Naive thymus-derived CD4-positive, alpha-beta T cell (primary cell): ENCODE results near the gene DNAAF8. TPM values are rescaled to one million over a fixed set of nuclear protein-coding genes. Genes with fewer than 3 reads are reported as not detected.
"Not testable (repeated sequence)": the region's sequence is repeated elsewhere in the genome, so short reads cannot be mapped to it uniquely, and the experiment has no call there.

ENCODE experiments used
- ATAC-seq: fragments of 150-1000 bp; cut with Tn5 transposase; 2 replicates; pipeline ENCODE4 v1.10.0; 2021; ENCODE audit warnings: mild to moderate bottlenecking, moderate library complexity
- CTCF ChIA-PET: fragments of 350-600 bp; sonication (Branson Sonifier 250); formaldehyde crosslinking; loops from one replicate; lab custom pipeline; 2021; ENCODE audit warnings: antibody characterized with exemption; lab: Charles Lee
- POLR2A ChIA-PET: fragments of 350-600 bp; sonication (Branson Sonifier 250); formaldehyde crosslinking; loops from one replicate; lab custom pipeline; 2021; ENCODE audit warnings: antibody characterized with exemption, inconsistent platforms; lab: Charles Lee
- DNase-seq, 9 donors: peaks; one replicate each; pipeline versions ENCODE4 v3.0.0 to v3.0.0-alpha.2; 2020 to 2022; ENCODE audit warnings: mixed read lengths in 1 of 9
- H3K27ac ChIP-seq: one replicate; pipeline ENCODE4 v1.7.0; 2013; ENCODE audit warnings: mild to moderate bottlenecking, low read depth, low read length, moderate library complexity
- H3K27me3 ChIP-seq, 2 donors: one replicate each; pipeline ENCODE4 v1.7.0; 2013; ENCODE audit warnings: low read length in 2 of 2, mild to moderate bottlenecking in 2 of 2, moderate library complexity in 2 of 2; ENCODE audit not compliant: control insufficient read depth in 2 of 2, insufficient read depth in 2 of 2
- H3K36me3 ChIP-seq, 3 experiments: 1 replicate in 2 of 3; 2 replicates in 1 of 3; pipeline ENCODE4 v1.7.0; 2013; ENCODE audit warnings: low read length in 3 of 3, mild to moderate bottlenecking in 3 of 3, moderate library complexity in 1 of 3; ENCODE audit not compliant: insufficient read depth in 3 of 3, control insufficient read depth in 2 of 3
- H3K4me1 ChIP-seq, 2 donors: one replicate each; pipeline ENCODE4 v1.7.0; 2013; ENCODE audit warnings: low read length in 2 of 2, mild to moderate bottlenecking in 2 of 2, moderate library complexity in 1 of 2; ENCODE audit not compliant: control insufficient read depth in 2 of 2, insufficient read depth in 2 of 2
- H3K4me3 ChIP-seq: 2 replicates; pipeline ENCODE4 v1.7.0; 2013; ENCODE audit warnings: mild to moderate bottlenecking, low read length
- H3K9me3 ChIP-seq, 3 experiments: 1 replicate in 2 of 3; 2 replicates in 1 of 3; pipeline ENCODE4 v1.7.0; 2013; ENCODE audit warnings: low read length in 3 of 3; ENCODE audit not compliant: control insufficient read depth in 2 of 3
- H3K27ac Mint-ChIP-seq, 9 donors: one replicate each; pipeline ENCODE4 v1.8.0; 2020 to 2022; ENCODE audit warnings: mixed read lengths in 9 of 9, mild to moderate bottlenecking in 8 of 9, moderate library complexity in 5 of 9, inconsistent platforms in 2 of 9
- H3K27me3 Mint-ChIP-seq, 5 donors: one replicate each; pipeline ENCODE4 v1.8.0; 2021 to 2022; ENCODE audit warnings: mixed read lengths in 5 of 5, mild to moderate bottlenecking in 1 of 5
- H3K36me3 Mint-ChIP-seq, 5 donors: one replicate each; pipeline ENCODE4 v1.8.0; 2020 to 2022; ENCODE audit warnings: mixed read lengths in 5 of 5, mild to moderate bottlenecking in 3 of 5, inconsistent platforms in 1 of 5
- H3K4me1 Mint-ChIP-seq, 7 donors: one replicate each; pipeline ENCODE4 v1.8.0; 2020 to 2022; ENCODE audit warnings: mixed read lengths in 7 of 7, mild to moderate bottlenecking in 3 of 7, inconsistent platforms in 1 of 7
- H3K4me3 Mint-ChIP-seq, 10 donors: one replicate each; pipeline ENCODE4 v1.8.0; 2020 to 2022; ENCODE audit warnings: mild to moderate bottlenecking in 10 of 10, mixed read lengths in 10 of 10, moderate library complexity in 6 of 10, inconsistent platforms in 2 of 10
- H3K9me3 Mint-ChIP-seq, 11 donors: one replicate each; pipeline ENCODE4 v1.8.0; 2020 to 2022; ENCODE audit warnings: mixed read lengths in 11 of 11, mild to moderate bottlenecking in 4 of 11, inconsistent platforms in 1 of 11, moderate library complexity in 1 of 11
- intact Hi-C, 2 donors: fragments of 100-400 bp; cut with micrococcal nuclease; formaldehyde crosslinking; loops; one replicate each; pipeline ENCODE4 v1.15.1; 2023
- polyA plus RNA-seq, 2 donors: library from polyadenylated mRNA; unstranded; fragments of 300-500 nt; fragmentation: Illumina TruSeq; gene quantifications; one replicate each; pipeline ENCODE4 v1.2.3, GENCODE V29; 2021
- total RNA-seq, 6 experiments: library from RNA in 5 of 6; stranded (reverse) in 5 of 6; gene quantifications; 1 replicate in 5 of 6; 2 replicates in 1 of 6; pipeline ENCODE4 v1.2.3 and lab custom pipeline; 2021 to 2026

Gene DNAAF8
- total and polyA plus RNA-seq, 7 experiments from 2014 or later: 0.11 to 0.57 (median 0.29) TPM; not detected in 1

DNA sequence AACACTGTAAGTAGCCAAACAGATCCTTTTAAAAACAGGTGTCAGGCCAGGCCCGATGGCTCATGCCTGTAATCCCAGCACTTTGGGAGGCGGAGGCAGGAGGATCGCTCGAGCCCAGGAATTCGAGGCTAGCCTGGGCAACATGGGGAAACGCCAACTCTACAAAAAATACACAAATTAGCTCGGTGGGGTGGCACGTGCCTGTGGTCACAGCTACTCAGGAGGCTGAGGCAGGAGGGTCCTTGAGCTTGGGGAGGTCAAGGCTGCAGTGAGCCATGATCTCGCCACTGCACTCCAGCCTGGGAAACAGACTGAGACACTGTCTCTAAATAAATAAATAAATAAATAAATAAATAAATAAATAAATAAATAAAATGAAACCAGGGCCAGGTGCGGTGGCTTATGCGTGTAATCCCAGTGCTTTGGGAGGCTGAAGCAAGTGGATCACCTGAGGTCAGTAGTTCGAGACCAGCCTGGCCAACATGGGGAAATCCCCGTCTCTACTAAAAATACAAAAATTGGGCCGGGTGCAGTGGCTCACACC is 50.2 kb downstream of the DNAAF8 start:
- intact Hi-C loops, H3K27me3 ChIP-seq, POLR2A ChIA-PET, CTCF ChIA-PET, H3K4me1 Mint-ChIP-seq, H3K9me3 ChIP-seq, H3K9me3 Mint-ChIP-seq, H3K27ac ChIP-seq, H3K36me3 Mint-ChIP-seq, H3K4me3 ChIP-seq, H3K4me3 Mint-ChIP-seq, ATAC-seq, H3K27ac Mint-ChIP-seq, H3K36me3 ChIP-seq, H3K4me1 ChIP-seq, H3K27me3 Mint-ChIP-seq, DNase-seq: not testable (repeated sequence)

DNA sequence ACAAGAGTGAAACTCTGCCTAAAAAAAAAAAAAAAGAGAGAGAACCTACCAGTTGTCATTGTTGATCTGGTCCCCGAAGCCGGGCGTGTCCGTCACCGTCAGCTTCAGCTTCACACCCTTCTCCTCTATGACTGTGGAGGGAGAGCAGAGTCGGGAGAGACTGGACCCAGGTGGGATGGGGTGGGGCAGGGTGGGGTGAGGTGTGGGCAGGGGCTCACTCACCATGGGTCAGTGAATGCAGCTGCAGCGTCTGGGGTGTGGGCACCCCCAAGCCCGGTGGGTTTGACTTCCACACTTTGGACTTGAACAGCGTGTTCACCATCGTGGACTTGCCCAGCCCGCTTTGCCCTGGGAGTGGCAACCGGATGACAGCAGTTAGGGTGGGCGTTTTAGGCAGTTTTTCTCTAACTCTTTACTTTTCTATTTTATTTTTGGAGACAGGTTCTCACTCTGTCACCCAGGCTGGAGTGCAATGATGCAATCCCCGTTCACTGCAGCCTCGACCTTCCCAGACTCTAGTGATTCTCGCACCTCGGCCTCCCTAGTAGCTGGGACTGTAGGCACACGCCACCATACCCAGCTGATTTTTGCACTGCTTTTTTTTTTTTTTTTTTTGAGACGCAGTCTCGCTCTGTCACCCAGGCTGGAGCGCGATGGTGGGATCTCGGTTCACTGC is 51.6 kb downstream of the DNAAF8 start:
- H3K4me3 Mint-ChIP-seq: no peak overlapping the region
- no peaks in the 10 kb centered on the region for H3K27me3 Mint-ChIP-seq
- H3K4me3 ChIP-seq: no peak overlapping the region
- H3K36me3 ChIP-seq: no peaks in the 10 kb centered on the region
- peaks cover 0 to 1% (median 0%) of the 10 kb centered on the region in 7 donors for H3K4me1 Mint-ChIP-seq
- ATAC-seq (no peak), DNase-seq (no peak)
- POLR2A ChIA-PET: no interaction called here
- no peaks in the 10 kb centered on the region for H3K9me3 ChIP-seq
- H3K9me3 Mint-ChIP-seq: peaks cover 0 to 1% (median 0%) of the 10 kb centered on the region in 11 donors
- no peaks in the 10 kb centered on the region for H3K27me3 ChIP-seq
- no peak overlapping the region for H3K27ac ChIP-seq
- H3K36me3 Mint-ChIP-seq: no peaks in the 10 kb centered on the region
- intact Hi-C loops: no loop called here
- H3K4me1 ChIP-seq: no peaks in the 10 kb centered on the region
- H3K27ac Mint-ChIP-seq: no peak overlapping the region
- CTCF ChIA-PET: interaction anchor here (0.6 kb wide), 1 partner anchor 74 kb away, joined by 3 read pairs; no protein-coding TSS in a partner anchor

DNA sequence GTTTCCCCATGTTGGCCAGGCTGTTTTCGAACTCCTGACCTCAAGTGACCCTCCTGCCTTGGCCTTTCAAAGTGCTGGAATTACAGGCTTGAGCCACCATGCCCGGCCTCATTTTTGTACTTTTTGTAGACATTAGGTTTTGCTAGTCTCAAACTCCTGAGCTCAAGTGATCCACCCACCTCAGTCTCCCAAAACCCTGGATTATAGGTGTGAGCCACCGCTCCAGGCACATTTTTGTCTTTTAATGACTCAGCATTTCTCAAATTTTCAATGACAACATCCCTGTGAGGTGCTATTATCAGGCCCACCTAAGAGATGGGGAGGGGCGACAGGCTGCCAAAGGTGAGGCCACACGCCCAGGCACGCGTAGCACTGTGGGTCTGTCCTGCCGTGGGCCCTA is 52.7 kb downstream of the DNAAF8 start:
- intact Hi-C loops: no loop called here
- Mint-ChIP-seq H3K36me3 (no peaks in the 10 kb centered on the region), H3K4me3 (no peak overlapping the region), H3K4me1 (peaks cover 0 to 1% (median 0%) of the 10 kb centered on the region in 7 donors), H3K27ac (no peak overlapping the region), H3K9me3 (no peaks in the 10 kb centered on the region), H3K27me3 (no peaks in the 10 kb centered on the region)
- H3K4me1 ChIP-seq: no peaks in the 10 kb centered on the region
- ChIA-PET POLR2A (interaction anchor here (0.9 kb wide), 1 partner anchor 39 kb away, joined by 3 read pairs; no protein-coding TSS in a partner anchor), CTCF (no interaction called here)
- H3K27ac ChIP-seq: no peak overlapping the region
- H3K36me3 ChIP-seq: no peaks in the 10 kb centered on the region
- H3K27me3 ChIP-seq: no peaks in the 10 kb centered on the region
- DNase-seq: no peak
- no peak for ATAC-seq
- no peak overlapping the region for H3K4me3 ChIP-seq
- H3K9me3 ChIP-seq: no peaks in the 10 kb centered on the region

DNA sequence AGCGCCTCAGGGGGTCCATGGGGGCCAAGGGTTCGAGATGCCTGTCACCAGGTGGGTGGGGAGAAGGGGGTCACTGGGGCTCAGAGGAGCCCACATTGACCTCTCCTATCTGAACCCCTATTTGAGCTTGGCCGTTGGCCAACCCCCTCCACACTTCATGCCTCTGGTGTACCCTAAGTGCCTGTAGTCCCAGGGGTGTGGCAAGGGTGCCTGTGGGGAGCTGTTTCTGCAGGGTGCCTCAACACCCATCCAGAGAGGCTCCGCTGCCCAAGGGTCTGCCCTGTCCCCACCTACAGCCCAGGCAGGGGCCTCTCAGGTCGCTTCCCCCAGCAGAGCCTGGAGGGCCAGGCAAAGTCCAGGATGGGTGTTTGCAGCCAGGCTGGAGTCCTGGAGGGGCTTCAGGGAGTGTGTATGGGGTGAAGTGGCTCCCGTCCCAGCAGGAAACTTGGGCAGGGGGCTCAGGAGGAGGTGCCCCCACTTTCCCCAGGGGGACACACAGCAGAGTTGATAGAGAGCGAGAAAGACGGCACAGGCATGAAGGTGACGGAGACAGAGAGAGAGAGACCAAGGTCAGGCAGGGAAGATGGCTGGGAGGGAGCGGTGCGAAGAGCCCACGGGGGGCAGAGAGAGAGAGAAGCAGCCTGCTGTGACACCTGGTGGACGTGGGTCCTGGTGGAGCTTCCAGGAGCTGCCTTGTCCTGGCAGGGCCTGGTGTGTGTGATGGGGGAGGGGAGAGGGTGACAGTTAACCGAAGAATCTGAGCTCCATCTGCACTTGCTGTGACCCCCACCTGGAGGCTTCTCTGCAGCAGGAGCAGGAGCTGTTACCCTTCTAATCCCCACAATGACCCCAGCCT is 53.5 kb downstream of the DNAAF8 start, which contains the start of gene SEPTIN12:
TSS of gene SEPTIN12 (minus strand) at position 719 of the 856 bp plus-strand sequence. CDS start at position 19, 700 bp downstream.
- H3K4me3 Mint-ChIP-seq: no peak within 1 kb of the TSS
- H3K27me3 Mint-ChIP-seq: no peaks in the 10 kb centered on the region
- intact Hi-C loops: no loop called here
- Histone ChIP-seq H3K9me3 (no peaks in the 10 kb centered on the region), H3K27me3 (no peaks in the 10 kb centered on the region), H3K4me3 (no peak within 1 kb of the TSS), H3K4me1 (no peaks in the 10 kb centered on the region), H3K36me3 (no peaks in the 10 kb centered on the region), H3K27ac (no peak within 1 kb of the TSS)
- no peak for DNase-seq
- ATAC-seq: no peak
- H3K27ac Mint-ChIP-seq: peak within 1 kb of the TSS in 1 of 9 donors; percentile 11
- peaks cover 0 to 1% (median 0%) of the 10 kb centered on the region in 7 donors for H3K4me1 Mint-ChIP-seq
- H3K9me3 Mint-ChIP-seq: no peaks in the 10 kb centered on the region
- CTCF ChIA-PET: no interaction called here
- POLR2A ChIA-PET: interaction anchor here (0.9 kb wide), 1 partner anchor 40 kb away, joined by 3 read pairs; no protein-coding TSS in a partner anchor
- no peaks in the 10 kb centered on the region for H3K36me3 Mint-ChIP-seq

DNA sequence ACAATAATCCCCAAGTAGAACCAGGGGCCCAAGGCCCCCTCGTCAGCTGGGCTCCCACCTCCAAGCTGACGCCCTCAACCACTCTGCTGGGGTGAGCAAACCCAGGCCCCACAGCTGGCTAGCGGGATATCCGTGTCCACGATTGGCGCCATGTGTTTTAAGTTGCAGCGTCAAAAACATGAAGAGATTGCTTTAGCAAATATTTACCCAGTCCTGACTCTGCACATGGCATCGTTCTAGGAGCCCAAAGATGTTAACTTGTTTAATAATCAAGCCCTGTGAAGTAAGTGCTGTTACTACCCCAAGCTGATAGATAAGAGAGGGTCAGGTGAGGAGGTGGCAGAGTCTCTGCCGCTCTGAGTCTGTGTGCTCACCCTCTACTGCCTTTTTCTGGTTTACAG is 54.2 kb downstream of the DNAAF8 start:
- intact Hi-C loops: no loop called here
- Mint-ChIP-seq H3K27me3 (no peaks in the 10 kb centered on the region), H3K9me3 (no peaks in the 10 kb centered on the region), H3K27ac (peak overlapping the region in 1 of 9 donors; percentile 11), H3K36me3 (no peaks in the 10 kb centered on the region), H3K4me3 (no peak overlapping the region), H3K4me1 (peaks cover 0 to 1% (median 0%) of the 10 kb centered on the region in 7 donors)
- Histone ChIP-seq H3K36me3 (no peaks in the 10 kb centered on the region), H3K4me3 (no peak overlapping the region), H3K27ac (no peak overlapping the region), H3K4me1 (no peaks in the 10 kb centered on the region), H3K27me3 (no peaks in the 10 kb centered on the region), H3K9me3 (no peaks in the 10 kb centered on the region)
- DNase-seq (no peak), ATAC-seq (no peak)
- ChIA-PET POLR2A (no interaction called here), CTCF (no interaction called here)

DNA sequence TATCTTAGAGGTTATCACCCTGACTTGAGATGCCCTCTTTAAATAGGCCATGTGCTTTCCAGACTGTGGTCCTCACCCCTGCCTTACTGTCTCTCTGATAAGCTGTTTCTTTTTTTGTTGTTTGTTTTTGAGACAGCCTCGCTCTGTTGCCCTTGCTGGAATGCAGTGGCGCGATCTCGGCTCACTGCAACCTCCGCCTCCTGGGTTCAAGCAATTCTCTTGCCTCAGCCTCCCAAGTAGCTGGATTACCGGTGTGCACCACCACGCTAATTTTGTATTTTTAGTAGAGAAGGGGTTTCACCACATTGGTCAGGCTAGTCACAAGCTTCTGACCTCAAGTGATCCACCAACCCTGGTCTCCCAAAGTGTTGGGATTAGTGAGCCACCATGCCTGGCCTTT is 54.6 kb downstream of the DNAAF8 start:
- Histone ChIP-seq H3K27ac (no peak overlapping the region), H3K36me3 (no peaks in the 10 kb centered on the region), H3K4me3 (no peak overlapping the region), H3K9me3 (no peaks in the 10 kb centered on the region), H3K4me1 (no peaks in the 10 kb centered on the region), H3K27me3 (no peaks in the 10 kb centered on the region)
- intact Hi-C loops: no loop called here
- ChIA-PET CTCF (no interaction called here), POLR2A (no interaction called here)
- ATAC-seq (no peak), DNase-seq (no peak)
- H3K9me3 Mint-ChIP-seq: no peaks in the 10 kb centered on the region
- no peaks in the 10 kb centered on the region for H3K36me3 Mint-ChIP-seq
- peaks cover 0 to 1% (median 0%) of the 10 kb centered on the region in 7 donors for H3K4me1 Mint-ChIP-seq
- H3K27me3 Mint-ChIP-seq: no peaks in the 10 kb centered on the region
- no peak overlapping the region for H3K4me3 Mint-ChIP-seq
- H3K27ac Mint-ChIP-seq: peak overlapping the region in 1 of 9 donors; percentile 11
